GM19467 (cell line): Measurements from ENCODE around the gene PEX16.

Experiments used
- ATAC-seq: cut with Tn5 transposase; IDR thresholded peaks from one replicate; pipeline ENCODE4 v1.9.1; 2021; ENCODE audit warnings: mild to moderate bottlenecking, moderate library complexity; ENCODE audit not compliant: unreplicated experiment

PEX16 gene

GRCh38 chr11:45879803-45880686, 37.6 kb downstream of the PEX16 start:
- no peak for ATAC-seq

GRCh38 chr11:45877845-45878244, 39.8 kb downstream of the PEX16 start:
- no peak for ATAC-seq

GRCh38 chr11:45877221-45877620, 40.5 kb downstream of the PEX16 start:
- ATAC-seq, result no peak

GRCh38 chr11:45876401-45876800, 41.3 kb downstream of the PEX16 start:
- ATAC-seq, result no peak

- no peak for ATAC-seq
These were observed 44.9 kb downstream of the PEX16 start for GRCh38 chr11:45872651-45873356.

GRCh38 chr11:45871638-45872037, 46.0 kb downstream of the PEX16 start:
- no peak for ATAC-seq

GRCh38 chr11:45870706-45871105, 47.0 kb downstream of the PEX16 start:
- ATAC-seq, result no peak

GRCh38 chr11:45869551-45869950, 48.1 kb downstream of the PEX16 start:
- no peak for ATAC-seq

GRCh38 chr11:45864041-45864440, 53.6 kb downstream of the PEX16 start:
- ATAC-seq, result no peak

- ATAC-seq, result no peak
These were observed 56.7 kb downstream of the PEX16 start for GRCh38 chr11:45860764-45861510.

- no peak for ATAC-seq
These were observed 57.3 kb downstream of the PEX16 start for GRCh38 chr11:45860348-45860747.
